Ascending aorta (tissue), 2 donors: ENCODE data around the gene UAP1. TPM values are rescaled to one million over a fixed set of nuclear protein-coding genes. Genes with fewer than 3 reads are reported as not detected.

Experiments
- DNase-seq, 2 donors: peaks; one replicate each; pipeline ENCODE4 v3.0.0-alpha.2; 2019; ENCODE audit warnings: low spot score in 2 of 2
- H3K27ac ChIP-seq, 2 donors: fragments of 200-600 bp; sonication (generic); one replicate each; pipeline ENCODE4 v1.5.1; 2016 to 2017; ENCODE audit warnings: mild to moderate bottlenecking in 1 of 2
- H3K27me3 ChIP-seq: fragments of 200-600 bp; sonication (generic); one replicate; pipeline ENCODE4 v1.5.1; 2017
- H3K36me3 ChIP-seq, 2 donors: fragments of 200-600 bp; sonication (generic); one replicate each; pipeline ENCODE4 v1.5.1; 2016
- H3K4me1 ChIP-seq, 2 donors: fragments of 200-600 bp; sonication (generic); one replicate each; pipeline ENCODE4 v1.5.1; 2016 to 2017; ENCODE audit warnings: mild to moderate bottlenecking in 1 of 2
- H3K4me3 ChIP-seq, 2 donors: fragments of 200-600 bp; sonication (generic); one replicate each; pipeline ENCODE4 v1.5.1; 2016 to 2017; ENCODE audit warnings: mild to moderate bottlenecking in 1 of 2
- H3K9me3 ChIP-seq, 2 donors: fragments of 200-600 bp; sonication (generic); one replicate each; pipeline ENCODE4 v1.5.1; 2016
- CTCF ChIP-seq, 3 experiments: fragments of 200-600 bp in 2 of 3; fragments of 450-650 bp in 1 of 3; sonication (generic) in 2 of 3; IDR thresholded peaks; one replicate each; pipeline ENCODE4 v1.5.1; 2016 to 2019; ENCODE audit warnings: antibody characterized with exemption in 3 of 3, mild to moderate bottlenecking in 1 of 3, moderate library complexity in 1 of 3
- intact Hi-C: fragments of 100-400 bp; cut with DNase I; formaldehyde crosslinking; loops from one replicate; pipeline ENCODE4 v1.15.1; 2023
- total RNA-seq: library from RNA; depleted of rRNA; stranded (reverse); fragments of >200 nt; gene quantifications from one replicate; pipeline ENCODE4 v1.1.0, GENCODE V29; 2016

UAP1 gene
- total RNA-seq, 1 donor from 2014 or later = 32.7 TPM

DNA sequence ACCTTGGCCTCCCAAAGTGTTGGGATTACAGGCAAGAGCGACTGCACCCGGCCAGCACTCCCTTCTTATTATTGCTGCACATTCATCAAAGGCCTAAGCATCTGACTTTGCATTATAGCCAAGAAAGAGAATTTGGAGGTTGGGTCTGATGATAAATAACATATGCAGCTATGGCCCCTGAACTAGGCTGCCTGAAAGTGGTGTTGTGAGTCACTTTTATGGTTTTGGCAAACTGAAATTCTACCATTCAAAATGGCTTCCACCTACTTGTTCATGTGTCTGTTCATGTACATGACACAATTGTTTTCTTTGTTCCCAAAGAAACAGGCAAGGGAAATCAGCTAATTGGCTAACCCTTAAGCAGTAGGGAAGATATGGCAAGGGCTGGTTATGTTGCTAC, 25.0 kb upstream of the UAP1 start:
- DNase-seq = no peak
- Histone ChIP-seq H3K4me3 (no peak overlapping the region), H3K27ac (no peak overlapping the region), H3K9me3 (no peaks in the 10 kb centered on the region), H3K36me3 (no peaks in the 10 kb centered on the region), H3K27me3 (no peaks in the 10 kb centered on the region), H3K4me1 (peaks cover 0 to 2% of the 10 kb centered on the region in 2 donors)
- intact Hi-C loops = no loop called here
- TF ChIP-seq CTCF (IDR thresholded peaks at IDR 0.05) = no peak

GRCh38 chr1:162537216-162537615, 24.3 kb upstream of the UAP1 start:
- intact Hi-C loops = no loop called here
- Histone ChIP-seq H3K27ac (no peak overlapping the region), H3K36me3 (no peaks in the 10 kb centered on the region), H3K4me3 (no peak overlapping the region), H3K4me1 (peaks cover 0 to 6% of the 10 kb centered on the region in 2 donors), H3K27me3 (no peaks in the 10 kb centered on the region), H3K9me3 (no peaks in the 10 kb centered on the region)
- DNase-seq = no peak
- TF ChIP-seq CTCF (IDR thresholded peaks at IDR 0.05) = no peak

- no peak for TF ChIP-seq CTCF (IDR thresholded peaks at IDR 0.05)
- no peak for DNase-seq
- intact Hi-C loops = no loop called here
- no peaks in the 10 kb centered on the region for H3K27me3 ChIP-seq
- peak overlapping the region; percentile 34 to 66 for H3K27ac ChIP-seq
- no peak overlapping the region for H3K4me3 ChIP-seq
- no peaks in the 10 kb centered on the region for H3K36me3 ChIP-seq
- peaks cover 0 to 3% of the 10 kb centered on the region in 2 donors for H3K9me3 ChIP-seq
- H3K4me1 ChIP-seq = peaks cover 0 to 11% of the 10 kb centered on the region in 2 donors
Observed at GRCh38 chr1:162538815-162539431, 22.6 kb upstream of the UAP1 start.

GRCh38 chr1:162541619-162542141, 19.8 kb upstream of the UAP1 start:
- intact Hi-C loops = loop anchor here (1.0 kb wide), 1 partner anchor 20 kb away; the partner anchor contains the start of gene UAP1
- no peaks in the 10 kb centered on the region for H3K27me3 ChIP-seq
- TF ChIP-seq CTCF (IDR thresholded peaks at IDR 0.05) = no peak
- H3K4me1 ChIP-seq = peaks cover 0 to 11% of the 10 kb centered on the region in 2 donors
- H3K4me3 ChIP-seq = peak overlapping the region in 1 of 2 donors; percentile 34
- H3K36me3 ChIP-seq = no peaks in the 10 kb centered on the region
- H3K9me3 ChIP-seq = peaks cover 0 to 3% of the 10 kb centered on the region in 2 donors
- DNase-seq = peak in 1 of 2 donors; percentile 87
- peak overlapping the region; percentile 66 to 73 for H3K27ac ChIP-seq

DNA sequence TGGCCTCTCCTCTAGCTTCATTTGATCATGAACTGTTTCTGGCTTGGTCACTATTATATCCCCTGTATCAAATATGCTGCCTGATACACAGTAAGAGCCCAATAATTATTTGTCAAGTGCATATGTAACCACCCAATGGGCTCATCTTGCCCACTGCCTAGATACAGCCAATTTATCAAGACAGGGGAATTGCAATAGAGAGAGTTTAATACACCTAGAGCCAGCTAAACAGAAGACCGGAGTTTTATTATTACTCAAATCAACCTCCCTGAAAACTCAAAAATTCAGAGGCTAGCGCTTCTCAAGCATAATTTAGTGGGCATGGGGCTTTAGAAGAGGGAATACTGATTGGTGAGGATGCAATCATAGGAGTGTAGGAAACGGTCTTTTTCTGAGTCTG, 18.3 kb upstream of the UAP1 start:
- DNase-seq = no peak
- H3K4me3 ChIP-seq = no peak overlapping the region
- no peaks in the 10 kb centered on the region for H3K27me3 ChIP-seq
- H3K4me1 ChIP-seq = peaks cover 0 to 11% of the 10 kb centered on the region in 2 donors
- H3K9me3 ChIP-seq = peaks cover 0 to 3% of the 10 kb centered on the region in 2 donors
- H3K27ac ChIP-seq = no peak overlapping the region
- intact Hi-C loops = no loop called here
- no peak for TF ChIP-seq CTCF (IDR thresholded peaks at IDR 0.05)
- no peaks in the 10 kb centered on the region for H3K36me3 ChIP-seq
